B cell (primary cell): Measurements from ENCODE around the gene ZFX. TPM values are rescaled to one million over a fixed set of nuclear protein-coding genes. Genes with fewer than 3 reads are reported as not detected.

ENCODE experiments used
- ATAC-seq: fragments of 200-7000 bp; cut with Tn5 transposase; one replicate; pipeline ENCODE4 v1.10.0; 2021; ENCODE audit warnings: low read depth, mild to moderate bottlenecking, moderate number of reproducible peaks, moderate library complexity
- CTCF ChIA-PET: fragments of 350-600 bp; sonication (Branson Sonifier 250); formaldehyde crosslinking; loops from one replicate; lab custom pipeline; 2021; ENCODE audit warnings: antibody characterized with exemption, inconsistent platforms; lab: Charles Lee
- POLR2A ChIA-PET: fragments of 350-600 bp; sonication (Branson Sonifier 250); formaldehyde crosslinking; loops from one replicate; lab custom pipeline; 2021; ENCODE audit warnings: antibody characterized with exemption; lab: Charles Lee
- DNase-seq: peaks from one replicate; pipeline ENCODE4 v3.0.0; 2013
- H2AFZ ChIP-seq: 2 replicates; pipeline ENCODE4 v1.6.1; 2012; ENCODE audit warnings: mild to moderate bottlenecking, low read depth, low read length; ENCODE audit not compliant: insufficient read depth, poor library complexity, severe bottlenecking
- H3K27ac ChIP-seq, 2 donors: 1 replicate in 1 of 2; 2 replicates in 1 of 2; pipeline ENCODE4 v1.5.1; 2012 to 2013; ENCODE audit warnings: low read length in 2 of 2, mild to moderate bottlenecking in 2 of 2, moderate library complexity in 1 of 2
- H3K27me3 ChIP-seq, 4 experiments: fragments of 200-600 bp in 1 of 4; sonication (generic) in 1 of 4; replicated peaks in 1 of 4; 1 replicate in 2 of 4; 2 replicates in 2 of 4; pipeline versions ENCODE4 v1.6.1 to v1.7.0; 2013 to 2016; ENCODE audit warnings: low read length in 3 of 4, mild to moderate bottlenecking in 2 of 4, mixed read lengths in 1 of 4, moderate library complexity in 1 of 4; ENCODE audit not compliant: insufficient read depth in 4 of 4, control insufficient read depth in 3 of 4; ENCODE audit errors: control extremely low read depth in 1 of 4
- H3K36me3 ChIP-seq, 2 experiments: replicated peaks in 1 of 2; 1 replicate in 1 of 2; 2 replicates in 1 of 2; pipeline versions ENCODE4 v1.6.1 to v1.7.1; 2013; ENCODE audit warnings: low read length in 1 of 2; ENCODE audit not compliant: insufficient read depth in 2 of 2, control insufficient read depth in 1 of 2; ENCODE audit errors: control extremely low read depth in 1 of 2, extremely low read depth in 1 of 2
- H3K4me1 ChIP-seq, 2 donors: fragments of 200-600 bp in 1 of 2; sonication (generic) in 1 of 2; 1 replicate in 1 of 2; 2 replicates in 1 of 2; pipeline versions ENCODE4 v1.5.1 to v1.6.1; 2013 to 2017; ENCODE audit warnings: low read length in 2 of 2; ENCODE audit not compliant: control insufficient read depth in 2 of 2, insufficient read depth in 2 of 2
- H3K4me2 ChIP-seq: replicated peaks from 2 replicates; pipeline ENCODE3; 2012; ENCODE audit warnings: mild to moderate bottlenecking, low read depth, low read length; ENCODE audit not compliant: poor library complexity, severe bottlenecking
- H3K4me3 ChIP-seq, 5 experiments: fragments of 200-600 bp in 1 of 5; sonication (generic) in 1 of 5; 1 replicate in 3 of 5; 2 replicates in 2 of 5; pipeline versions ENCODE4 v1.5.1 to v1.7.0; 2011 to 2016; ENCODE audit warnings: low read length in 4 of 5, mild to moderate bottlenecking in 4 of 5, low read depth in 2 of 5, control low read depth in 1 of 5, moderate library complexity in 1 of 5; ENCODE audit not compliant: insufficient read depth in 1 of 5; ENCODE audit errors: control extremely low read depth in 1 of 5, extremely low read depth in 1 of 5
- H3K79me2 ChIP-seq: fragments of 200-600 bp; sonication (generic); one replicate; pipeline ENCODE4 v1.6.0; 2016; ENCODE audit warnings: low read length; ENCODE audit not compliant: control insufficient read depth, insufficient read depth
- H3K9ac ChIP-seq: fragments of 200-600 bp; sonication (generic); 2 replicates; pipeline ENCODE4 v1.6.1; 2017; ENCODE audit warnings: mild to moderate bottlenecking, low read length, moderate library complexity
- H3K9me3 ChIP-seq, 3 donors: one replicate each; pipeline versions ENCODE4 v1.6.1 to v1.7.1; 2013; ENCODE audit warnings: low read length in 2 of 3; ENCODE audit not compliant: control insufficient read depth in 2 of 3, insufficient read depth in 1 of 3; ENCODE audit errors: control extremely low read depth in 1 of 3
- H4K20me1 ChIP-seq: 2 replicates; pipeline ENCODE4 v1.6.0; 2012; ENCODE audit warnings: mild to moderate bottlenecking, low read length; ENCODE audit not compliant: insufficient read depth, control insufficient read depth, poor library complexity, severe bottlenecking
- H3K27ac Mint-ChIP-seq: one replicate; pipeline ENCODE4 v1.8.0; 2021; ENCODE audit warnings: mixed read lengths
- H3K27me3 Mint-ChIP-seq: one replicate; pipeline ENCODE4 v1.8.0; 2021; ENCODE audit warnings: mixed read lengths
- H3K4me1 Mint-ChIP-seq: one replicate; pipeline ENCODE4 v1.8.0; 2021; ENCODE audit warnings: mixed read lengths
- H3K4me3 Mint-ChIP-seq: one replicate; pipeline ENCODE4 v1.8.0; 2021; ENCODE audit warnings: mixed read lengths
- H3K9me3 Mint-ChIP-seq: one replicate; pipeline ENCODE4 v1.8.0; 2022; ENCODE audit warnings: mixed read lengths; ENCODE audit not compliant: insufficient read depth
- CTCF ChIP-seq: fragments of 200-600 bp; IDR thresholded peaks from one replicate; pipeline ENCODE4 v1.8.0; 2022; ENCODE audit warnings: antibody characterized with exemption, mild to moderate bottlenecking
- EZH2 ChIP-seq: IDR thresholded peaks from 2 replicates; pipeline ENCODE4 v1.6.1; 2012; ENCODE audit warnings: borderline replicate concordance, low read depth, mild to moderate bottlenecking, moderate library complexity, low read length; ENCODE audit not compliant: insufficient read depth, poor library complexity, severe bottlenecking
- WGBS: methylation state at CpG from one replicate; pipeline ENCODE4 v1.1.5; 2013; ENCODE audit warnings: missing lambda C conversion rate; ENCODE audit not compliant: insufficient coverage; 5-methylcytosine and 5-hydroxymethylcytosine counted together
- intact Hi-C: fragments of 100-400 bp; cut with micrococcal nuclease; formaldehyde crosslinking; loops from one replicate; pipeline ENCODE4 v1.10.0; 2022
- polyA plus RNA-seq: library from polyadenylated mRNA; depleted of rRNA; stranded (reverse); fragments of >200 nt; gene quantifications from 2 replicates; pipeline ENCODE4 v1.2.3, GENCODE V29; 2012
- total RNA-seq, 2 donors: library from RNA; stranded (reverse); fragments of 120-200 nt in 1 of 2; gene quantifications; 1 replicate in 1 of 2; 2 replicates in 1 of 2; pipeline versions ENCODE4 v1.2.3 to v1.2.4, GENCODE V29; 2013 to 2022

The ZFX gene
- total and polyA plus RNA-seq, 2 donors (not counting 1 experiment from before 2014, with no cell fraction given): 31.3 to 81.8 TPM

DNA sequence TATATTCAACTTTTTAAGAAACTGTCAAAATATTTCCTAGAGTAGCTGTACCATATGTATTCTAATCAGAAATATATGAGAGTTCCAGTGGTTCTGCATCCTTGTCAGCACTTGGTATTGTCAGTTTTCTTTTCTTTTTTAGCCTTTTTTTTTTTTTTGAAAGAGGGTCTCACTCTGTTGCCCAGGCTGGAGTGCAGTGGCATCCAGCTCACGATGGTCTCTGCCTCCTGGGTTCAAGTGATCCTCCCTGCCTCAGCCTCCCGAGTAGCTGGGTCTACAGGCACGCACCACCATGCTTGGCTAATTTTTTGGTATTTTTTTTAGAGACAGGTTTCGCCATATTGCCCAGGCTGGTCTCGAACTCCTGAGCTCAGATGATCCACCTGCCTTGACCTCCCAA is 79.1 kb downstream of the ZFX start:
- intact Hi-C loops: no loop called here

DNA sequence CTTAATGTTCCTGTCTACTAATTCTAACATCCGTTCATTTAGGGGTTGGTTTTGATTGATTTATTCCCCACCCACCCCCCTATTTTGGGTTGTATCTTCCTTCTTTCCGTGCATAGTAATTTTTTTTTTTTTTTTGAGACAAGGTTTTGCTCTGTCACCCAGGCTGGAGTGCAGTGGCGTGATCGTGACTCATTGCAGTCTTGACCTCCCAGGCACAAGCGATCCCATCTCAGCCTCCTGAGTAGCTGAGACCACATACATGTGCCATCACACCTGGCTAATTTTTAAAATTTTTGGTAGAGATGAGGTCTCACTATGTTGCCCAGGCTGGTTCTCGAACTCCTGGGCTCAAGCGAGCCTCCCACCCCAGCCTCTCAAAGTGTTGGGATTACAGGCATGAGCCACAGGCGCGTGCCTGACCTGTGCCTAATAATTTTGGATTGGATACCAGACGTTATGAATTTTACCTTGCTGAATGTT is 79.9 kb downstream of the ZFX start:
- H3K4me3 Mint-ChIP-seq: no peak overlapping the region
- ChIA-PET POLR2A (no interaction called here), CTCF (no interaction called here)
- intact Hi-C loops: no loop called here
- Histone ChIP-seq H4K20me1 (no peaks in the 10 kb centered on the region), H3K9me3 (peaks cover 0 to 3% (median 0%) of the 10 kb centered on the region in 3 donors), H3K4me3 (no peak overlapping the region), H3K4me2 (no peak overlapping the region), H2AFZ (no peak overlapping the region), H3K79me2 (no peaks in the 10 kb centered on the region), H3K36me3 (no peaks in the 10 kb centered on the region), H3K4me1 (no peaks in the 10 kb centered on the region), H3K9ac (no peak overlapping the region), H3K27ac (no peak overlapping the region), H3K27me3 (no peaks in the 10 kb centered on the region)
- no peaks in the 10 kb centered on the region for H3K27me3 Mint-ChIP-seq
- peaks cover 2% of the 10 kb centered on the region for H3K9me3 Mint-ChIP-seq
- DNase-seq: no peak
- no peaks in the 10 kb centered on the region for H3K4me1 Mint-ChIP-seq
- no CpG with 5 or more reads among the region's 10 CpGs for WGBS
- TF ChIP-seq CTCF (no peak), EZH2 (no peak)
- H3K27ac Mint-ChIP-seq: no peak overlapping the region
- no peak for ATAC-seq

More for the DNA sequence above, 79.1 kb downstream of the ZFX start:
- Histone ChIP-seq H2AFZ (no peak overlapping the region), H3K4me3 (no peak overlapping the region), H3K4me2 (no peak overlapping the region), H3K79me2 (no peaks in the 10 kb centered on the region), H3K27ac (no peak overlapping the region), H3K4me1 (no peaks in the 10 kb centered on the region), H3K9me3 (peaks cover 0 to 3% (median 0%) of the 10 kb centered on the region in 3 donors), H4K20me1 (no peaks in the 10 kb centered on the region), H3K9ac (no peak overlapping the region), H3K27me3 (no peaks in the 10 kb centered on the region), H3K36me3 (no peaks in the 10 kb centered on the region)
- WGBS: 100% methylated on average over 2 of the region's 5 CpGs
- DNase-seq (no peak), ATAC-seq (no peak)
- ChIA-PET CTCF (no interaction called here), POLR2A (no interaction called here)
- Mint-ChIP-seq H3K4me1 (no peaks in the 10 kb centered on the region), H3K27ac (no peak overlapping the region), H3K4me3 (no peak overlapping the region), H3K9me3 (peaks cover 2% of the 10 kb centered on the region), H3K27me3 (no peaks in the 10 kb centered on the region)
- TF ChIP-seq CTCF (no peak), EZH2 (no peak)
